Trophoblast cell (in vitro differentiated cells and primary cell): ENCODE results near the gene OCLN.
"Not testable (repeated sequence)": the region's sequence is repeated elsewhere in the genome, so short reads cannot be mapped to it uniquely, and the experiment has no call there.

Source experiments
- DNase-seq, 2 donors: peaks; one replicate each; pipeline ENCODE4 v3.0.0-alpha.2; 2016
- H2AFZ ChIP-seq: 2 replicates; pipeline ENCODE4 v1.6.1; 2013; ENCODE audit warnings: low read length, moderate library complexity, mild to moderate bottlenecking; ENCODE audit not compliant: insufficient read depth, poor library complexity
- H2AK5ac ChIP-seq: 2 replicates; pipeline ENCODE4 v1.6.1; 2013; ENCODE audit warnings: mild to moderate bottlenecking, low read length
- H2BK120ac ChIP-seq: 2 replicates; pipeline ENCODE4 v1.6.1; 2013; ENCODE audit warnings: low read length, mild to moderate bottlenecking, moderate library complexity; ENCODE audit not compliant: insufficient read depth, poor library complexity
- H2BK12ac ChIP-seq: 2 replicates; pipeline ENCODE4 v1.6.1; 2013; ENCODE audit warnings: mild to moderate bottlenecking, low read length, moderate library complexity
- H2BK5ac ChIP-seq: 2 replicates; pipeline ENCODE4 v1.6.1; 2013; ENCODE audit warnings: low read length, low read depth, moderate library complexity, mild to moderate bottlenecking; ENCODE audit not compliant: poor library complexity
- H3K14ac ChIP-seq: 2 replicates; pipeline ENCODE4 v1.6.1; 2013; ENCODE audit warnings: mild to moderate bottlenecking, low read length
- H3K18ac ChIP-seq: 2 replicates; pipeline ENCODE4 v1.6.1; 2013; ENCODE audit warnings: mild to moderate bottlenecking, low read length
- H3K23ac ChIP-seq: 2 replicates; pipeline ENCODE4 v1.6.1; 2013; ENCODE audit warnings: low read length
- H3K27ac ChIP-seq: 2 replicates; pipeline ENCODE4 v1.5.1; 2013; ENCODE audit warnings: low read depth, mild to moderate bottlenecking, inconsistent platforms, low read length, moderate library complexity
- H3K27me3 ChIP-seq: 2 replicates; pipeline ENCODE4 v1.6.1; 2013; ENCODE audit warnings: inconsistent platforms, mild to moderate bottlenecking, low read length, moderate library complexity; ENCODE audit not compliant: insufficient read depth
- H3K36me3 ChIP-seq, 2 experiments: 1 replicate in 1 of 2; 2 replicates in 1 of 2; pipeline ENCODE4 v1.6.1; 2013; ENCODE audit warnings: low read length in 2 of 2, mild to moderate bottlenecking in 2 of 2, moderate library complexity in 1 of 2; ENCODE audit not compliant: insufficient read depth in 2 of 2, control insufficient read depth in 1 of 2
- H3K4ac ChIP-seq: 2 replicates; pipeline ENCODE4 v1.6.1; 2013; ENCODE audit warnings: low read depth, mild to moderate bottlenecking, low read length, moderate library complexity
- H3K4me1 ChIP-seq, 2 experiments: 1 replicate in 1 of 2; 2 replicates in 1 of 2; pipeline ENCODE4 v1.6.1; 2013; ENCODE audit warnings: low read length in 2 of 2, mild to moderate bottlenecking in 2 of 2, moderate library complexity in 1 of 2; ENCODE audit not compliant: insufficient read depth in 2 of 2, control insufficient read depth in 1 of 2
- H3K4me2 ChIP-seq: 2 replicates; pipeline ENCODE4 v1.6.1; 2013; ENCODE audit warnings: inconsistent platforms, mild to moderate bottlenecking, low read length, moderate library complexity
- H3K4me3 ChIP-seq: 2 replicates; pipeline ENCODE4 v1.5.1; 2013; ENCODE audit warnings: mild to moderate bottlenecking, low read depth, low read length, inconsistent platforms
- H3K79me1 ChIP-seq: one replicate; pipeline ENCODE4 v1.6.1; 2013; ENCODE audit warnings: low read length
- H3K79me2 ChIP-seq: 2 replicates; pipeline ENCODE4 v1.6.1; 2013; ENCODE audit warnings: low read length, mild to moderate bottlenecking; ENCODE audit not compliant: control insufficient read depth, insufficient read depth, poor library complexity
- H3K9ac ChIP-seq: 2 replicates; pipeline ENCODE4 v1.6.1; 2013; ENCODE audit warnings: mild to moderate bottlenecking, low read length
- H3K9me3 ChIP-seq: 2 replicates; pipeline ENCODE4 v1.6.1; 2013; ENCODE audit warnings: low read depth, mild to moderate bottlenecking, control low read depth, inconsistent platforms, low read length; ENCODE audit not compliant: insufficient read depth
- H4K12ac ChIP-seq: 2 replicates; pipeline ENCODE4 v1.6.1; 2013; ENCODE audit warnings: low read depth, mild to moderate bottlenecking, low read length, moderate library complexity
- H4K8ac ChIP-seq: 2 replicates; pipeline ENCODE4 v1.6.1; 2013; ENCODE audit warnings: low read depth, mild to moderate bottlenecking, low read length, moderate library complexity
- H4K91ac ChIP-seq: one replicate; pipeline ENCODE4 v1.6.1; 2013; ENCODE audit warnings: low read depth, mild to moderate bottlenecking, low read length, moderate library complexity
- WGBS: extraction: QIAGEN DNeasy Blood & Tissue Kit; methylation state at CpG from one replicate; pipeline ENCODE4 v1.1.7; 2013; ENCODE audit warnings: missing lambda C conversion rate; ENCODE audit not compliant: insufficient read length, insufficient coverage; ENCODE audit errors: extremely low coverage; 5-methylcytosine and 5-hydroxymethylcytosine counted together

OCLN gene

GRCh38 chr5:69468631-69469030 is 24.0 kb upstream of the OCLN start:
- Histone ChIP-seq H4K91ac (no peak overlapping the region), H4K8ac (no peak overlapping the region), H3K4me2 (no peak overlapping the region), H3K79me1 (no peaks in the 10 kb centered on the region), H4K12ac (no peak overlapping the region), H3K36me3 (no peaks in the 10 kb centered on the region), H3K4me1 (no peaks in the 10 kb centered on the region), H3K9me3 (no peaks in the 10 kb centered on the region), H3K27ac (no peak overlapping the region), H3K27me3 (no peaks in the 10 kb centered on the region), H3K4me3 (no peak overlapping the region), H3K14ac (no peak overlapping the region), H3K23ac (no peak overlapping the region), H2BK12ac (no peak overlapping the region), H2AK5ac (no peak overlapping the region), H3K9ac (no peak overlapping the region), H2BK120ac (no peak overlapping the region), H3K4ac (no peak overlapping the region), H3K79me2 (no peaks in the 10 kb centered on the region), H2BK5ac (no peak overlapping the region), H3K18ac (no peak overlapping the region), H2AFZ (no peak overlapping the region)
- no peak for DNase-seq
- no CpG with 5 or more reads among the region's 1 CpG for WGBS

GRCh38 chr5:69471516-69471915 is 21.1 kb upstream of the OCLN start:
- not testable (repeated sequence) for H3K18ac ChIP-seq, H2BK12ac ChIP-seq
- WGBS, result no CpG with 5 or more reads among the region's 6 CpGs

GRCh38 chr5:69472535-69473143 is 20.0 kb upstream of the OCLN start:
- DNase-seq, H4K8ac ChIP-seq, H3K9me3 ChIP-seq, H3K18ac ChIP-seq, H3K36me3 ChIP-seq, H3K4me3 ChIP-seq, H3K14ac ChIP-seq, H3K9ac ChIP-seq, H4K12ac ChIP-seq, H3K79me2 ChIP-seq, H2AFZ ChIP-seq, H4K91ac ChIP-seq, H3K4ac ChIP-seq, H3K27me3 ChIP-seq, H2BK5ac ChIP-seq, H3K79me1 ChIP-seq, H3K23ac ChIP-seq, H3K4me2 ChIP-seq, H3K4me1 ChIP-seq, H3K27ac ChIP-seq, H2AK5ac ChIP-seq, H2BK120ac ChIP-seq, H2BK12ac ChIP-seq: not testable (repeated sequence)
- no CpG with 5 or more reads among the region's 16 CpGs for WGBS

More at GRCh38 chr5:69471516-69471915, 21.1 kb upstream of the OCLN start:
- H4K8ac ChIP-seq, H3K36me3 ChIP-seq, H4K12ac ChIP-seq, H3K9me3 ChIP-seq, H3K4ac ChIP-seq, H3K4me3 ChIP-seq, H2BK5ac ChIP-seq, H3K9ac ChIP-seq, H2AFZ ChIP-seq, H3K27ac ChIP-seq, H3K79me1 ChIP-seq, H3K23ac ChIP-seq, H3K4me1 ChIP-seq, H4K91ac ChIP-seq, H3K14ac ChIP-seq, H3K27me3 ChIP-seq, H2BK120ac ChIP-seq, H3K79me2 ChIP-seq, DNase-seq, H3K4me2 ChIP-seq, H2AK5ac ChIP-seq: not testable (repeated sequence)

GRCh38 chr5:69477170-69477569 is 15.4 kb upstream of the OCLN start:
- WGBS, result no CpG with 5 or more reads among the region's 1 CpG
- Histone ChIP-seq H4K91ac (no peak overlapping the region), H4K8ac (no peak overlapping the region), H3K9ac (no peak overlapping the region), H4K12ac (no peak overlapping the region), H3K4me3 (no peak overlapping the region), H3K4me1 (no peaks in the 10 kb centered on the region), H3K27me3 (no peaks in the 10 kb centered on the region), H2AK5ac (no peak overlapping the region), H3K79me2 (no peaks in the 10 kb centered on the region), H3K36me3 (no peaks in the 10 kb centered on the region), H3K14ac (no peak overlapping the region), H3K4ac (no peak overlapping the region), H3K23ac (no peak overlapping the region), H3K4me2 (no peak overlapping the region), H2AFZ (no peak overlapping the region), H2BK5ac (no peak overlapping the region), H3K79me1 (no peaks in the 10 kb centered on the region), H3K27ac (no peak overlapping the region), H2BK12ac (no peak overlapping the region), H3K18ac (no peak overlapping the region), H2BK120ac (no peak overlapping the region), H3K9me3 (no peaks in the 10 kb centered on the region)
- no peak for DNase-seq
